HFF-Myc (cell line): Measurements from ENCODE around the gene HSDL2.

ENCODE experiments used
- DNase-seq: peaks from one replicate; pipeline ENCODE4 v3.0.0-alpha.2; 2011; ENCODE audit warnings: low read depth; ENCODE audit errors: extremely low read depth
- H3K4me3 ChIP-seq: replicated peaks from 2 replicates; pipeline ENCODE4 v1.5.1; 2011; ENCODE audit warnings: low read depth, mild to moderate bottlenecking, control low read depth, low read length
- TF ChIP-seq, protein P1 (sequence below): IDR thresholded peaks from 2 replicates; pipeline ENCODE4 v1.5.1; 2012; ENCODE audit warnings: mild to moderate bottlenecking, low read depth, low read length, control low read depth; ENCODE audit errors: missing control alignments

HSDL2 gene

DNA sequence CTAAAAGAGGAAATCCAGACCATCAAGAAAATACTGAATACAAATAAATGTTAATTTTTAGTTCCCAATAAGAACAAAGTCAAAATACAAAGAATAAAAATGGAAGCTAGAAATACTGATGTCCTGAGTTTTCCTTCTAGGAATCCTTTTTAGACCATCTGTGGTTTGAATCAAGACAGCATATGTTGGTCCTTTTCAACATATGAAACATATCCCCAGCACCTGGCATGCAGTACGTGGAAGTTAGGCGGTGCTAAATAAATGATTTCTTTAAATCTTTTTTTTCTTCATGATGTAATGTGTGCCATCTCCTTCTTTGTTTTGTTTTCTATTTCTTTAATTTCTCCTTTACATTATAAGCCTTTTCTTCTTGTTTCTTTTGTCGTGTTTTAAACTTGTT is 140.7 kb downstream of the HSDL2 start:
- no peak overlapping the region for H3K4me3 ChIP-seq
- no peak for DNase-seq
- TF ChIP-seq, protein P1, sequence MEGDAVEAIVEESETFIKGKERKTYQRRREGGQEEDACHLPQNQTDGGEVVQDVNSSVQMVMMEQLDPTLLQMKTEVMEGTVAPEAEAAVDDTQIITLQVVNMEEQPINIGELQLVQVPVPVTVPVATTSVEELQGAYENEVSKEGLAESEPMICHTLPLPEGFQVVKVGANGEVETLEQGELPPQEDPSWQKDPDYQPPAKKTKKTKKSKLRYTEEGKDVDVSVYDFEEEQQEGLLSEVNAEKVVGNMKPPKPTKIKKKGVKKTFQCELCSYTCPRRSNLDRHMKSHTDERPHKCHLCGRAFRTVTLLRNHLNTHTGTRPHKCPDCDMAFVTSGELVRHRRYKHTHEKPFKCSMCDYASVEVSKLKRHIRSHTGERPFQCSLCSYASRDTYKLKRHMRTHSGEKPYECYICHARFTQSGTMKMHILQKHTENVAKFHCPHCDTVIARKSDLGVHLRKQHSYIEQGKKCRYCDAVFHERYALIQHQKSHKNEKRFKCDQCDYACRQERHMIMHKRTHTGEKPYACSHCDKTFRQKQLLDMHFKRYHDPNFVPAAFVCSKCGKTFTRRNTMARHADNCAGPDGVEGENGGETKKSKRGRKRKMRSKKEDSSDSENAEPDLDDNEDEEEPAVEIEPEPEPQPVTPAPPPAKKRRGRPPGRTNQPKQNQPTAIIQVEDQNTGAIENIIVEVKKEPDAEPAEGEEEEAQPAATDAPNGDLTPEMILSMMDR: no peak
